SW 1271 (cell line): ENCODE data around the gene TECPR2.
"Not testable (repeated sequence)": the region's sequence is repeated elsewhere in the genome, so short reads cannot be mapped to it uniquely, and the experiment has no call there.

Experiments
- DNase-seq, 2 experiments: peaks; one replicate each; lab custom pipeline; 2025; lab: John Stamatoyannopoulos, UW

Gene TECPR2

DNA sequence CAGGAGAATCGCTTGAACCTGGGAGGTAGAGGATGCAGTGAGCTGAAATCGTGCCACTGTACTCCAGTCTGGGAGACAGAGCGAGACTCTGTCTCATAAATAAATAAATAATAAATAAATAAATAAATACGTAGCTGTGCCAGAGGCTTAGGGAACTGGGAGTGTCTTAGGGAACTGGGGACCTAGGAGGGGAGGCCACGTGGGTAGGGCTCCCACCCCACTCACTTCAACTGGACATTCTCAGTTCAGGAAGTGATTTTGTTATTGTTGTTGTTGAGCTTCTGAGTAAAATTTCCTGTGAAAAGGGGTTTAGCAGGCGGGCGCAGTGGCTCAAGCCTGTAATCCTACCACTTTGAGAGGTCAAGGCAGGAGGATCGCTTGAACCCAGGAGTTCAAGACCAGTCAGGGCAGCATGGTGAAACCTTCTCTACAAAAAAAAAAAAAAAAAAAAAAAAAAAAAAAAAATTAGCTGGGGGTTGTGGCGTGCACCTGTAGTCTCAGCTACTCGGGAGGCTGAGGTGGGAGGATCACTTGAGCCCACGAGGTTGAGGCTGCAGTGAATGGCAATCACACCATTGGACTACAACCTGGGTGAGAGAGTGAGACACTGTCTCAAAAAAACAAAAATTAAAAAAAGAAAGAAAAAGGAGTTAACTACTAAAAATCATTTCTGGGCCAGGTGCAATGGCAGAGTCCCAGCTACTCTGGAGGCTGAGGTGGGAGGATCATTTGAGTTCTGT lies 165.9 kb downstream of the TECPR2 start:
- DNase-seq: no peak

DNA sequence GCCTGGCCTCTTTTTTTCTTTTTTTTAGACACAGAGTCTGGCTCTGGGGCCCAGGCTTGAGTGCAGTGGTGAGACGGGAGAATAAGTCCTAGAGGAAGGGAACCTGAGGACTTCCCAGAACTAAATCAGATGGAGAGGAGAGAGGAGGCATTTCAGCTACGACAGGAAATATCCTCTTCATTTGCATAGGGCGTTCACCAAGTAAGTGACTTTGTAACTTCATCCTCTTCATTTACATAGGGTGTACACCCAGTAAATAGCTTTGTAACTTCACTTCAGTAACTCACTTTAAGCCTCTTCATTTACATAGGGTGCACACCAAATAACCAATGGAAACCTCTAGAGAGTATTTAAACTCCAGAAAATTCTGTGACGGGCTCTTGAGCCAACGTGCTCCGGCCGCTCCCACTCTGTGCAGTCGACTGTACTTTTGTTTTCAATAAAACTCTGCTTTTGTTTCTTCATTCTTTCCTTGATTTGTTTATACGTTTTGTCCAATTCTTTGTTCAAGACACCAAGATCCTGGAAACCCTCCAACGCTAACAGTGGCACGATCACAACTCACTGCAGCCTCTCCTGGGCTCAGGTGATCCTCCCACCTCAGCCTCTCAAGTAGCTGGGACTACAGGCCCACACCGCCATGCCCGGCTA lies 168.2 kb downstream of the TECPR2 start:
- no peak for DNase-seq

DNA sequence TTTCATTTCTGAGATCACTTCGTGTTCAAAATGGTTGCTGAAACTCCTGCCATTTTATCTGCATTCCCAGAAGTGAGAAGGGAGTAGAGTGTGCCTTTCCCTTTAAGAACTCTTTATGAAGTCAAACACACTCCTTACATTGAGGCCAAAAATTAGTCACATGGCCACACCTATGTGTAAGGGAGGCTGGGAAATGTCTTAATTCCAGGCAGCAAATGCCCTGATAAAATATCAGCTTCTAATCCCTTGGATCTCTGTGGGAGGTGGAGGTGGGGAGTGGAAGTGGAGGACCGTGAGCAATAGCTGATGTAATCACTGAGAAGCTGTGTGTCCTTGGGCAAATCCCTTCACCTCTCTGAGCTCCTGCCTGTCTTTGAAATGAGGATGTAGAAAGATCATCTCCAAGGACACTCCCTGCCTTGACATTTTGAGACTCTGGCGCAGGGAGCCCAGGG lies 169.5 kb downstream of the TECPR2 start:
- no peak for DNase-seq

DNA sequence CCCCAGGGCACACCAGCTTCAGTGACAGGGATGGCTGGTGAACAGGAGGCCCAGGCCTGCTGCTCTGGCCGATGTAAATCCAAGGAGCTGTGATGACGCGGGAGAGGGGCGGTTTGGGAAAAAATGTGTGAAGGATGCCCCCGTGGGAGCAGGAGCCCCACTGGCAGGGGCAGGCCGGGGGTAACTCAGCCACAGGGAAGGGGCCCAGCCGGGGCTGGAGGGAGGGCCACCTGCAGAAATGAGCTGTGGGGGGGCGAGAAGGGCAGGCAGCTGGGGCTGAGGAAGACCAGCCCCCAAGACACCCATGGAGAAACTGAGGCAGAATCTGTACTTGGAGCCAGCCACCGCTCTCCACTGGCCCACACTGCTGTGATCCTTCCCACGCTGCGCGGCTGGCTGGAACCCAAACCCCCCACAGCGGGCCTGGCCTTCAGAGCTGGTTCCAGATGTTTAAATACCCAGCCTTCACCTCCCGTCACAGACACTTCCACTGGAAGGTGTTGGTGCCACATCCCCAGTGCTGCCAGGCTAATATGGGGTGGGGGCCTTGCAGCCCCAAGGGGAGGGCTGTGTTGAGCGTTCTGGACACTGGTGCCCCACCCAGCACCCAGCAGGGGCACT lies 175.3 kb downstream of the TECPR2 start:
- DNase-seq: no peak

DNA sequence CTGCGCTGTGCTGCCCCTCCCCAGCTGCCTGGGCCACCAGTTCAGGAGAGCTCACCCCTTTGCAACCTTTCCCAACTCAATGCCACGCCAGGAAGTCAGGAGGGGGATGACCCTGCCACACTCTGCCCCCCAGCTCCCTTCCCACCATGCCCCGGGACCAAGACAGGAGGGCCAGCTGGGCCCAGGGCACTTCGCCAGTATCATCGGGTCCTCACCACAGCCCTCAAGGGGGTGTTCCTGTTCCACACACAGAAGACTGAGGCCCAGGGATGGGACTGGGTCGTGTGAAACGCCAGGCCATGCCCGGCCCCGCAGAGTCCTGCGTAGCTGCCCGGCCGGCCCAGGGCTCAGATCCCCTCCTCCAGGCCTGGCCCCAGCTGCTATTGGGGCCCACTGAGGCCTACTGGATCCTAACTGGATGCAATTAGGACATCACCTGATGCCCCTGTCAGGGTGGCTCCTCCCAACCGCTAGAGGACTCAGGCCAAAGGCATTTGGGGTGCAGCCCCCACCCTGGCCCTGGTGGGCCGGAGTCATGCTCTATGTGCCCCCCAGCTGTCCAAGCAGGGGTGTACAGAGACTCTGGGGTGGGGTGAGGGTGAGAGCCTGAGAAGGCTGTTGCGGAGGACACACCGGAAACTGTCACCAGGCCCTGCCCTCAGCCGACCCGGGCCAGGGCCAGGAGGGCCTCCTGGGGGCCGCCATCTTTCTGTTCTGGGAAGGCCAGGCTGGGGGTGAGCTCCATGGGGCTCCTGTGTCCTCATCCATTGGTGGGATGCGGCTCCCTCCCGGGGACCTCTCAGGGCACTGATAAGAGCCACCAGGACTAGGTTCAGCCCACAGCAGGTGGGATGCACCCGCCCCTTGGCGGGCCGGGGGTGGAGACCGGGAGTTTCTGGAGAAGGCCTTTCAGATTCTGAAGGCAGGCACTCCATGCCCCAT lies 176.1 kb downstream of the TECPR2 start:
- DNase-seq: no peak

DNA sequence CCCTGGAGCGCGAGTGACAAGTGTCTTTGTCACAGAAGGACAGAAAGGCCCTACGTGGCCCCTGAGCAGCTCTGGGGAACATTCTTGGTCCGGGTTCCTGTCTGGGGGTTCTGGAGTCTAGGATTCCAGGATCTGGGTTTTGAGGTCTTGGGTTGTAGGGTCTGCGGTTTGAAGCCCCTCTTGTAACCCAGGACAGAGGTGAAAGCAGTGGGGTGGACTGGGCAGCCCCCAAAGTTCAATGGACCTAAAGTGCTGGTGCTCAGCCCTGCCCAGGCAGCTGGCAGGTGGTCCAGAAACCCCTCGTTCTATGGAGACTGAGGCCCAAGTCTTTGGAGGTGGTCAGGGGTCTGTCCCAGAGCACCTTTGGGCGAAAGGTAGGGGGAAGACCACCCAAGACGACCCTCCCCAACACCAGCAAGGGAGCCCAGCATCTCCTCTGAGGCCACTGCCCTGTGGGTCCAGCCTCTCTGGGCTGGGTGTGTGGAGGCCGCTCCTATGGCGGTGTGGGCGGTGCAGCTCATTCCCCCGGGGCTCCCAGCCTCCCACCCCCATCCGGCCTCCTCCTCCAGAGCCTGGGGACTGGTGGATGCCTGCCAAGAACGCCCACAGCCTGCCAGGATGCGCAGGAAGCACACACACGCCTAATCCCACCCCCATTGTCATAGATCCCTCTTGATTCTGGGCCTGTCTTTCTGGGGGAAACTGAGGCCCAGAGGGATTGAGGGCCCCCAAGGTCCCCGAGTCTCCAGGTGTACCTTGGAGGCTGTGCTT lies 177.0 kb downstream of the TECPR2 start:
- DNase-seq: no peak

DNA sequence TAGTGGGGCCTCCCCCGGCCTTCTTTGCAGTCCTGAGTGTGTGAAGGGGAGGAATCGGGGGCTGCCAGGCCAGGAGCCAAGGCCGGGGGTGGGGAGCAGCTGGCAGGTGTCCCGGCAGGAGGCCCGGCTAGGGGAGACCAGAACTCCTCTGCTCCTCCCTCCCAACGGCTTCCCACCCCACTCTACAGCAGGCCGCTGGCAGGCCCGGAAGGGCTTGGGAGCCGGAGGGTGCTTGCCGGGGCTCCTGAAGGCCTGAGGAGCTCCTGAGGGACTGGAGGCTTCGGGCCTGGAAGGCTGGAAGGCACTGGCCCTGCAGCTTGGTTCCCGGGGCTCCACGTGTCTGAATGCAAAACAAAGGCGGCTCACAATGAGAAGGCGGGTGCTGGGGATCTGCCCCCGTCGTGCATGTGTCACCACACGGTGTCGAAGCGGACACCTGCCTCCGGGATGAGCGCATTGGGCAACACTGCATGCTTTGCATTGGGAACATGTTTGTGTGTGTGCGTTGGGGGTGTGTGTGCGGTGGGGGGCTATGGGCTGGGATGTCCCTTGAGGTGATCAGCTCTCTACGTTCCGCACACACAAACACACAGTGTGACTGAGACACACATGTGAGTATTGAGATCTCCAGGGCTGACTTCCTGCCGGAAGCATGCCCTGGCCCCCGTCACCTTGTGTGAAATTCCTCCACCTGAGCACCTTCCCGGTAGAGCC lies 177.7 kb downstream of the TECPR2 start:
- DNase-seq: no peak

DNA sequence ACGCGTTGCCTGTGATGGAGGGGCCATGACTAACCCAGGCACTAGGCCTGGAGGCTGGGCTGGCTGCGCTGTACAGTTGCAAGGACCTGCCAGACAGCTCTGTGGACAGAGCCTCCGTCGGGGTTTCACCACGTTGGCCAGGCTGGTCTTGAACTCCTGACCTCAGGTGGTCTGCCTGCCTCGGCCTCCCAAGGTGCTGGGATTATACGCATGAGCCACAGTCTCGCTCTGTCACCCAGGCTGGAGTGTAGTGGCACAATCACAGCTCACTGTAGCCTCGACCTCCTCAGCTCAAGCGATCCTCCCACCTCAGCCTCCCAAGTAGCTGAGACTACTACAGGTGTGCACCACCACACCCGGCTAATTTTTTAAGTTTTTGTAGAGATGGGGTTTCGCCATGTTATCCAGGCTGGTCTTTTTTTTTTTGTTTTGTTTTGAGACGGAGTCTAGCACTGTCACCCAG lies 178.3 kb downstream of the TECPR2 start:
- not testable (repeated sequence) for DNase-seq

DNA sequence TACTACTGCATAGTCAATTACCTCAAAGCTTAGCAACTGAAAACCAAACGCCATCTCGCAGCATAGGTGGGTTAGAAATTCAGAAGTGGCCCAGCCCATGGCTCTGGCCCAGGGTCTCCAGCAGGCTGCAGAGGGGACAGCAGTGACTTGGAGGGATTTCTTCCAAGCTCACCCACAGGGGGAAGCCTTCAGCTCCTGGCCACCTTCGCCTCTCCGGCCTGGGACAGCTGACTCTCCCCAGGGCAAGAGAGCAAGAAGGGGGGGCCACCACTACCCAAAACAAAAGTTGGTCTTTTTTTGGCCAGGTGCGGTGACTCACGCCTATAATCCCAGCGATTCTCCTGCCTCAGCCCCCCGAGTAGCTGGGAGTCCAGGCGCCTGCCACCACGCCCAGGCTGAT lies 179.0 kb downstream of the TECPR2 start:
- no peak for DNase-seq

DNA sequence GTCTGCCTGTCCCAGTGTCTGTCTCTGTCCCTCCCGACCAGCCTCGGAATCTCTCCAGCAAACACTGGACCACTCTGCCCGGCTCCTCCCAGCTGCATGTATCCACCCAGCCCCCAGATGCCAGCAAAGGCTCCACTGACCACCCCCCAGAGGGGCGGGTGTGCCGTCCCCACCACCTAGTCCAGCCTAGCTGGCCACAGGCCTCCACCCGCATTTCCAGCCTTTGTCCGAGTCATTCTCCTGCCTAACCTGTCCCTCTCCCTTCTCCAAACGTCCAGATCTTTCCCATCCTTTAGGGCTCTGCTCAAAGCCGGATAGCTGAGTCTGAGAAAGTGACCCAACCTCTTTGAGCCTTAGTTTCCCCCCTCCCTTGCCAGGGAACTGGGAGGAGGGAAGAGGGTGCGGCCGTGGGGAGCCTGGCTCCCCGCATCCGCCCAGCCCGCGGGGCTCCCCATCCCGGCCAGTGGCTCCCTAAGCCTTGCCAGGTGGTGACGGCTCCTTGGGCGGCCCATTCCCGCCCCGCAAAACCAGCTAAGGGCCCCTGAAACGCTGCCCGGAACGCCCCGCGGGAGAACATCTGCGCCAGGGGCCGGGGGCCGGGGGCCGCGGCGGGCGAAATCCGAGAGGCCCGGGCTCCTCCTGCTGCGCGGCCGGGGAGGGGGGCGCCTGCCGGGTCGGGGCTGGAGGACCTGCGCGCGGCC lies 181.5 kb downstream of the TECPR2 start:
- DNase-seq: no peak

DNA sequence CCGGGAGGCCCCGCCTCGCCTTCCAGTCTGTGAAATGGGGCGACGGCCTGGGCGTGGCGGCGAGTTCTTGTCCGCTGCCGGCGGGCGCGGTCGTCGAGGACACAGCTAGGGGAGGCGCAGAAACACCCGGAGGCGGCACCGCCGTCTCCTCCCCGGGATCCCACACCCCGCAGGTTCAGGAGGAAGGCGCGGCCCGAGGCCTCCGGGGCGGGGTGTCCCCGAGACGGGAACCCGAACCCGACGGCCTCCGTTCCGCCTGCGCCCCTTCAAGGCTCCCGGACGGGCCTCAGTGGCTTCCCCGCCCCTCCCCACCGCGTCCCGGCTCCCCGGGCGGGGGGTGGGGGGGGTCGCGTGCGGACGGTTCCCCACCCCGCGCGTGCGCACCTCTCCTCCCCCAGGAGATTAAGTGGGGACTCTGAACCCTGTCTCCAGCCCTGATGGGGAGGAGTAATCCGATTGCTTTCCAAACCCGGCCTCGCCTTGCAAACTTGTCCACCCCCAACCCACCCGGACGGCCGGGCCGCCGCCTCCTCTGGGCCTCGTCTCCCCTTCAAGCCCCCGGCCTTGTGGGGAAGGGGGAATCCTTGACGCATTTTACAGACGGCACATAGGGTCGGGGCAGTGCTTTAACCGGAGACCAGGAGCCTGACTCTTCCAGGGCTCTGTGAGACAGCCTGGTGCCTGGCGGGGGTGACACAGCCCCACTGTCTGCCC lies 182.2 kb downstream of the TECPR2 start:
- no peak for DNase-seq

DNA sequence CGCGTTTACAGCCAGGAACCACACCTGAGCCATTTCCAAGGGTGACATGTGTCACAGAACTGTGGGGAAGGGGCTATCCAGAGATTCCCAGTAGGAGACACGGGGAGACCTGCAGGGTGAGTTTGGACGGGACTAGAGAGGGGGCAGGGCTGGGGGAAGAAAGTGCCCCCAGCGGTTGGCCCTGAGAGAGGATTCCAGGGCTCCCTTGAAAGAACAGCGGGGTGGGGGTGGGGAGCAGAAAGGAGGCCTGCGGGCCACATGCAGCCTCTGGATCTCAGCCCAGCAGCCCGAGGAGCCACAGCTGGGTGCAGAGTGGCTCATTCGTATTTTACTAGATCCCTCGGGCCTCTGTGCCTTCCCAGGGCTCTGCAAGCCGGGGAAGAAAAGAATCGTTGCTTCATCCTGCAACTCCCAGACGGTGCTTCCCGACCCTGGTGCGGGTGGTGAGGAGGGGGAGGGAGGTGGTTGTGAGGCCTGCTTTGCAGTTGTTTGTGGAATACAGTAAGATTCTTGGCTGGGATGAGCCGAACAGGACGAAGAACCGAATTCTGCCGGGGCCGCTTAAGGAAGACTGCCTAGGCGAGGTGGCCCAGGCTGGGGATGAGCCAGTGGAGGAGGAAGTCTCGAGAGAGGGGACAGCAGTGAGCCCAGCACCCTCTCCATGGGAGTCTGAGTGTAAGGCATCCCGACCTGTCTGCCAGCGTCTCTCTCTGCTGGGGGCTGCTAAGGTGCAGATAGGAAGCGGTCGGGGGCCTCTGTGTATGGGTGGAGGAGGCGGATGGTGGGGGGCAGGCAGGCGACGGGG lies 182.9 kb downstream of the TECPR2 start:
- DNase-seq: no peak

DNA sequence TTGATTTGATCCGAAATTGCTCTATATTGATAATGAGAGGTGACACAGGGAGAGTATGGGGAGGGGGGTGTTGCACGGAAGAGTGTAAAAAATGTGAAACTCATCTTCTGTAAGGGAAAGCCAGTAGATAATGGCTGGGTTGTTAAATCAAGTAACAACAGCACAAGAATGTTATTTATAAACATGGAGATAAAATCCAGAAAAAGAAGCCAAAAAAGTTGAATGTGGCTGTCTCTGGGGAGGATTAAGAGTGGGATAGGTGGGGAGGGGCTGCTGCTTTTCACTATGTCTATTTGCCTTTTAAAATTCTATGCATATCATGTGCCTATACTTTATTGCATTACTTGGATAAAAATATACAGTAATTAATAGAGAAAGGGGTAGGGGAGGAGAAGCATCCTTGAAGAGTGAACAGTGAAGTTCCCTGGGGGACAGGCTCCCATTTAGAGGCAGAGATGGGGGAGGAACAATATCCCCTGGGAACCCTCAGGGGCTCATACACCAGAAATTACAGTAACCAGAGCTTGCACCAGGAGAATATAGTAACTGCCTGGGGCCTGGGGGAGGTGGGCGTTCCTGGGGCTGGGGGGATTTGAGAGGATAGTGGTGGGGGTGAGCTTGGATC lies 186.0 kb downstream of the TECPR2 start:
- DNase-seq: no peak

DNA sequence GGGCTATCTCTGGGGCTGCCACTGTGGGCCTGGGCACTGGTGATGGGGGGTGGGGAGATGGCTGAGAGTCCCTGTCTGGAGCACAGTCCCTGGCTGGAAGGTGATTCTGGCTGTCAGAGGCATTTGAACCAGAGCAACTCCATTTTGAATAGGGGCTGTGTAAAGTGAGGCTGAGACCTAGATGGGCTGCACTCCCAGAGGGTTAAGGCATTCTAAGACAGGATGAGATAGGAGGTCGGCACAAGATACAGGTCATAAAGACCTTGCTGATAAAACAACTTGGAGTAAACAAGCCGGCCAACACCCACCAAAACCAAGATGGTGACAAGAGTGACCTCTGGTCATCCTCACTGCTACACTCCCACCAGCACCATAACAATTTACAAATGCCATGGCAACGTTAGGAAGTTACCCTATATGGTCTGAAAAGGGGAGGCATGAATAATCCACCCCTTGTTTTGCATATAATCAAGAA lies 188.2 kb downstream of the TECPR2 start:
- not testable (repeated sequence) for DNase-seq
